ENCODE measurements around the gene APOA1. TPM values are rescaled to one million over a fixed set of nuclear protein-coding genes. Genes with fewer than 3 reads are reported as not detected.

Gene APOA1
- total and polyA plus RNA-seq, 2 donors (not counting 1 experiment from before 2014, with no cell fraction given) = 0.46 TPM; not detected in 1

- H2AFZ ChIP-seq (ENCODE audit: insufficient read depth, low read depth, low read length, poor library complexity, severe bottlenecking) = no peak overlapping the region
- H3K4me3 Mint-ChIP-seq = no peak overlapping the region
- ATAC-seq (ENCODE audit: low read depth) (no peak), DNase-seq (no peak)
- no peaks in the 10 kb centered on the region for H3K9me3 Mint-ChIP-seq (ENCODE audit: insufficient read depth)
- no peaks in the 10 kb centered on the region for H3K36me3 ChIP-seq (replicated peaks in 1 of 2; ENCODE audit: control extremely low read depth in 1 of 2, control insufficient read depth in 1 of 2, extremely low read depth in 1 of 2, insufficient read depth in 2 of 2, low read length in 1 of 2)
- H4K20me1 ChIP-seq (ENCODE audit: control insufficient read depth, insufficient read depth, low read length, poor library complexity, severe bottlenecking) = no peaks in the 10 kb centered on the region
- no peaks in the 10 kb centered on the region for H3K9me3 ChIP-seq (ENCODE audit: control extremely low read depth in 1 of 3, control insufficient read depth in 2 of 3, insufficient read depth in 1 of 3, low read length in 2 of 3)
- no peaks in the 10 kb centered on the region for H3K79me2 ChIP-seq (ENCODE audit: control insufficient read depth, insufficient read depth, low read length)
- H3K4me1 ChIP-seq (ENCODE audit: control insufficient read depth in 2 of 2, insufficient read depth in 2 of 2, low read length in 2 of 2) = no peaks in the 10 kb centered on the region
- ChIA-PET POLR2A (no interaction called here), CTCF (no interaction called here)
- no peak overlapping the region for H3K27ac ChIP-seq (ENCODE audit: low read length in 2 of 2)
- H3K27me3 Mint-ChIP-seq = peaks cover 31% of the 10 kb centered on the region
- H3K9ac ChIP-seq (ENCODE audit: low read length) = no peak overlapping the region
- H3K4me1 Mint-ChIP-seq = no peaks in the 10 kb centered on the region
- no peak overlapping the region for H3K4me3 ChIP-seq (ENCODE audit: control extremely low read depth in 1 of 5, extremely low read depth in 1 of 5, insufficient read depth in 1 of 5, low read depth in 2 of 5, low read length in 4 of 5)
- no peak overlapping the region for H3K27ac Mint-ChIP-seq
- no peak for TF ChIP-seq EZH2 (IDR thresholded peaks at IDR 0.05; ENCODE audit: borderline replicate concordance, insufficient read depth, low read depth, low read length, poor library complexity, severe bottlenecking)
- no peak for TF ChIP-seq CTCF (IDR thresholded peaks at IDR 0.05)
- intact Hi-C loops (cut with micrococcal nuclease) = loop anchor here (10.0 kb wide), 1 partner anchor 77 kb away; no protein-coding TSS in a partner anchor
- no peak overlapping the region for H3K4me2 ChIP-seq (replicated peaks; ENCODE audit: low read depth, low read length, poor library complexity, severe bottlenecking)
- peaks cover 0 to 8% (median 0%) of the 10 kb centered on the region in 4 experiments for H3K27me3 ChIP-seq (replicated peaks in 1 of 4; ENCODE audit: control extremely low read depth in 1 of 4, control insufficient read depth in 3 of 4, insufficient read depth in 4 of 4, low read length in 3 of 4)
- no CpG with 5 or more reads among the region's 5 CpGs for WGBS (ENCODE audit: insufficient coverage)
These were observed 39.6 kb downstream of the APOA1 start for GRCh38 chr11:116797816-116798215.

- CTCF ChIA-PET = interaction anchor here (0.5 kb wide), 1 partner anchor 39 kb away, joined by 3 read pairs; no protein-coding TSS in a partner anchor
- H3K4me1 Mint-ChIP-seq = no peaks in the 10 kb centered on the region
- no peaks in the 10 kb centered on the region for H3K9me3 Mint-ChIP-seq (ENCODE audit: insufficient read depth)
- Histone ChIP-seq H3K4me2 (replicated peaks; ENCODE audit: low read depth, low read length, poor library complexity, severe bottlenecking) (no peak overlapping the region), H3K4me3 (ENCODE audit: control extremely low read depth in 1 of 5, extremely low read depth in 1 of 5, insufficient read depth in 1 of 5, low read depth in 2 of 5, low read length in 4 of 5) (no peak overlapping the region), H3K9me3 (ENCODE audit: control extremely low read depth in 1 of 3, control insufficient read depth in 2 of 3, insufficient read depth in 1 of 3, low read length in 2 of 3) (no peaks in the 10 kb centered on the region), H3K79me2 (ENCODE audit: control insufficient read depth, insufficient read depth, low read length) (no peaks in the 10 kb centered on the region), H4K20me1 (ENCODE audit: control insufficient read depth, insufficient read depth, low read length, poor library complexity, severe bottlenecking) (no peaks in the 10 kb centered on the region), H3K4me1 (ENCODE audit: control insufficient read depth in 2 of 2, insufficient read depth in 2 of 2, low read length in 2 of 2) (peaks cover 0 to 1% of the 10 kb centered on the region in 2 donors), H2AFZ (ENCODE audit: insufficient read depth, low read depth, low read length, poor library complexity, severe bottlenecking) (no peak overlapping the region), H3K36me3 (replicated peaks in 1 of 2; ENCODE audit: control extremely low read depth in 1 of 2, control insufficient read depth in 1 of 2, extremely low read depth in 1 of 2, insufficient read depth in 2 of 2, low read length in 1 of 2) (no peaks in the 10 kb centered on the region), H3K9ac (ENCODE audit: low read length) (no peak overlapping the region), H3K27ac (ENCODE audit: low read length in 2 of 2) (no peak overlapping the region), H3K27me3 (replicated peaks in 1 of 4; ENCODE audit: control extremely low read depth in 1 of 4, control insufficient read depth in 3 of 4, insufficient read depth in 4 of 4, low read length in 3 of 4) (peaks cover 0 to 7% (median 0%) of the 10 kb centered on the region in 4 experiments)
- intact Hi-C loops (cut with micrococcal nuclease) = loop anchor here (10.0 kb wide), 1 partner anchor 78 kb away; no protein-coding TSS in a partner anchor
- H3K4me3 Mint-ChIP-seq = no peak overlapping the region
- TF ChIP-seq EZH2 (IDR thresholded peaks at IDR 0.05; ENCODE audit: borderline replicate concordance, insufficient read depth, low read depth, low read length, poor library complexity, severe bottlenecking) = no peak
- TF ChIP-seq CTCF (IDR thresholded peaks at IDR 0.05) = no peak
- peaks cover 26% of the 10 kb centered on the region for H3K27me3 Mint-ChIP-seq
- ATAC-seq (ENCODE audit: low read depth) (no peak), DNase-seq (no peak)
- POLR2A ChIA-PET = no interaction called here
- H3K27ac Mint-ChIP-seq = no peak overlapping the region
- WGBS (ENCODE audit: insufficient coverage) = no CpG with 5 or more reads among the region's 1 CpG
These were observed 40.9 kb downstream of the APOA1 start for GRCh38 chr11:116796548-116796947.
